Colonic mucosa (tissue), 4 donors: Measurements from ENCODE around the gene FNIP1. TPM values are rescaled to one million over a fixed set of nuclear protein-coding genes. Genes with fewer than 3 reads are reported as not detected.
"Not testable (repeated sequence)": the region's sequence is repeated elsewhere in the genome, so short reads cannot be mapped to it uniquely, and the experiment has no call there.

Experiments
- DNase-seq: peaks from one replicate; pipeline ENCODE4 v3.0.0-alpha.2; 2020
- H3K27ac ChIP-seq: fragments of 200-600 bp; one replicate; pipeline ENCODE4 v1.8.0; 2021
- H3K27me3 ChIP-seq: fragments of 200-600 bp; one replicate; pipeline ENCODE4 v1.8.0; 2021
- H3K36me3 ChIP-seq: fragments of 200-600 bp; one replicate; pipeline ENCODE4 v1.8.0; 2021
- H3K4me1 ChIP-seq: fragments of 200-600 bp; one replicate; pipeline ENCODE4 v1.8.0; 2021; ENCODE audit warnings: mild to moderate bottlenecking
- H3K4me3 ChIP-seq: fragments of 200-600 bp; one replicate; pipeline ENCODE4 v1.8.0; 2021
- H3K9ac ChIP-seq, 2 donors: one replicate each; pipeline ENCODE4 v1.7.0; 2013; ENCODE audit warnings: control low read depth in 2 of 2, low read depth in 2 of 2, low read length in 2 of 2
- H3K9me3 ChIP-seq: fragments of 200-600 bp; one replicate; pipeline ENCODE4 v1.8.0; 2021
- CTCF ChIP-seq: fragments of 200-600 bp; IDR thresholded peaks from one replicate; pipeline ENCODE4 v1.8.0; 2022; ENCODE audit warnings: antibody characterized with exemption, mild to moderate bottlenecking
- intact Hi-C: fragments of 100-400 bp; cut with DNase I; formaldehyde crosslinking; loops from one replicate; pipeline ENCODE4 v1.14.1; 2022
- total RNA-seq, 2 donors: library from RNA; stranded (reverse); fragmentation: NEBNext Ultra II Directional in 1 of 2; extraction: Animal tissue kit (Norgen Biotek cat#: 25700) in 1 of 2; gene quantifications; one replicate each; pipeline ENCODE4 v1.2.1, GENCODE V29; 2021
- donor health status: healthy.
- donor health status: DM: no; HTN: no; CAD: no.
- donor health status: DM: no; HTN: no; CAD: no.

FNIP1 gene
- total RNA-seq, 2 donors from 2014 or later = 18.1 to 41.2 TPM

GRCh38 chr5:131745155-131745554 lies 51.7 kb downstream of the FNIP1 start:
- Histone ChIP-seq H3K4me3 (no peak overlapping the region), H3K9ac (no peak overlapping the region), H3K4me1 (no peaks in the 10 kb centered on the region), H3K36me3 (no peaks in the 10 kb centered on the region), H3K27ac (no peak overlapping the region), H3K9me3 (no peaks in the 10 kb centered on the region), H3K27me3 (no peaks in the 10 kb centered on the region)
- intact Hi-C loops = no loop called here
- TF ChIP-seq CTCF = no peak
- no peak for DNase-seq

DNA sequence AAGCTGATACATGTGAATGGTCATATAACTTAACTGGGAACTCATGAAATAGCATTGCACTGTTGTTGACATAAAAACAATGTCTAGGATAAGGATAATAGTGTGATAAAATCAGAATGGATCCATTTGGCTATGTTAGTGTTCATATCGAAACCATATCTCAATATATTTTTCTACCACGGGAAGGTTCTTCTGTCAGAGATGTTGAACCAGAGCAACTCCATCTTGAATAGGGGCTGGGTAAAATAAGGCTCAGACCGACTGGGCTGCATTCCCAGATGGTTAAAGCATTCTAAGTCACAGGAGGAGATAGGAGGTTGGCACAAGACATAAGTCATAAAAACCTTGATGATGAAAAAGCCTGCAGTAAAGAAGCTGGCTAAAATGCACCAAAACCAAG lies 56.3 kb downstream of the FNIP1 start:
- no peaks in the 10 kb centered on the region for H3K36me3 ChIP-seq
- no peaks in the 10 kb centered on the region for H3K4me1 ChIP-seq
- no peak overlapping the region for H3K9ac ChIP-seq
- no peak overlapping the region for H3K4me3 ChIP-seq
- no peak for TF ChIP-seq CTCF
- DNase-seq = no peak
- no peaks in the 10 kb centered on the region for H3K9me3 ChIP-seq
- H3K27ac ChIP-seq = no peak overlapping the region
- intact Hi-C loops = no loop called here
- no peaks in the 10 kb centered on the region for H3K27me3 ChIP-seq

GRCh38 chr5:131735393-131735792 lies 61.4 kb downstream of the FNIP1 start:
- Histone ChIP-seq H3K9ac (no peak overlapping the region), H3K27ac (no peak overlapping the region), H3K9me3 (no peaks in the 10 kb centered on the region), H3K36me3 (no peaks in the 10 kb centered on the region), H3K4me3 (no peak overlapping the region), H3K27me3 (no peaks in the 10 kb centered on the region), H3K4me1 (no peaks in the 10 kb centered on the region)
- no peak for TF ChIP-seq CTCF
- DNase-seq = no peak
- intact Hi-C loops = no loop called here

- H3K4me3 ChIP-seq, DNase-seq, H3K9ac ChIP-seq, H3K27me3 ChIP-seq, intact Hi-C loops, H3K27ac ChIP-seq, H3K9me3 ChIP-seq, H3K36me3 ChIP-seq, H3K4me1 ChIP-seq: not testable (repeated sequence)
These were observed 61.9 kb downstream of the FNIP1 start for GRCh38 chr5:131734939-131735338.

GRCh38 chr5:131729292-131729691 lies 67.5 kb downstream of the FNIP1 start:
- H3K27ac ChIP-seq, H3K4me1 ChIP-seq, H3K4me3 ChIP-seq, H3K27me3 ChIP-seq, DNase-seq, intact Hi-C loops, H3K9ac ChIP-seq, H3K36me3 ChIP-seq, H3K9me3 ChIP-seq: not testable (repeated sequence)

GRCh38 chr5:131724089-131724488 lies 72.7 kb downstream of the FNIP1 start:
- H3K4me1 ChIP-seq, H3K4me3 ChIP-seq, H3K9ac ChIP-seq, H3K27ac ChIP-seq, H3K9me3 ChIP-seq, H3K36me3 ChIP-seq, H3K27me3 ChIP-seq, DNase-seq, intact Hi-C loops: not testable (repeated sequence)

- no peaks in the 10 kb centered on the region for H3K9me3 ChIP-seq
- no peak overlapping the region for H3K4me3 ChIP-seq
- H3K4me1 ChIP-seq = no peaks in the 10 kb centered on the region
- H3K36me3 ChIP-seq = no peaks in the 10 kb centered on the region
- no peak overlapping the region for H3K9ac ChIP-seq
- DNase-seq = no peak
- intact Hi-C loops = no loop called here
- TF ChIP-seq CTCF = no peak
- H3K27me3 ChIP-seq = no peaks in the 10 kb centered on the region
- H3K27ac ChIP-seq = no peak overlapping the region
These were observed 76.1 kb downstream of the FNIP1 start for GRCh38 chr5:131720714-131721113.
